HT1080 (cell line): ENCODE data around the gene UBE2R2. TPM values are rescaled to one million over a fixed set of nuclear protein-coding genes. Genes with fewer than 3 reads are reported as not detected.
"Not testable (repeated sequence)": the region's sequence is repeated elsewhere in the genome, so short reads cannot be mapped to it uniquely, and the experiment has no call there.

Source experiments
- DNase-seq: peaks from one replicate; pipeline ENCODE4 v3.0.0-alpha.2; 2015; ENCODE audit warnings: low read depth
- polyA plus RNA-seq, 2 experiments: library from polyadenylated mRNA; depleted of rRNA; stranded (reverse); fragments of >200 nt; gene quantifications; 2 replicates each; pipeline ENCODE4 v1.2.3, GENCODE V29; 2015
- total RNA-seq: library from RNA; depleted of rRNA; stranded (reverse); fragments of >200 nt; shearing (Covaris generic); gene quantifications from 2 replicates; pipeline ENCODE4 v1.2.3, GENCODE V29; 2014; rRNA removed

The UBE2R2 gene, protein sequence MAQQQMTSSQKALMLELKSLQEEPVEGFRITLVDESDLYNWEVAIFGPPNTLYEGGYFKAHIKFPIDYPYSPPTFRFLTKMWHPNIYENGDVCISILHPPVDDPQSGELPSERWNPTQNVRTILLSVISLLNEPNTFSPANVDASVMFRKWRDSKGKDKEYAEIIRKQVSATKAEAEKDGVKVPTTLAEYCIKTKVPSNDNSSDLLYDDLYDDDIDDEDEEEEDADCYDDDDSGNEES
- 15.9 and 25.7 TPM in 2 replicates for total RNA-seq
- 45.2 and 53.2 TPM in 2 replicates for polyA plus RNA-seq (2015; cell fraction: cytosol; rRNA removed)
- polyA plus RNA-seq (2015; cell fraction: nucleus; rRNA removed) = 28.4 and 29.9 TPM in 2 replicates

DNA sequence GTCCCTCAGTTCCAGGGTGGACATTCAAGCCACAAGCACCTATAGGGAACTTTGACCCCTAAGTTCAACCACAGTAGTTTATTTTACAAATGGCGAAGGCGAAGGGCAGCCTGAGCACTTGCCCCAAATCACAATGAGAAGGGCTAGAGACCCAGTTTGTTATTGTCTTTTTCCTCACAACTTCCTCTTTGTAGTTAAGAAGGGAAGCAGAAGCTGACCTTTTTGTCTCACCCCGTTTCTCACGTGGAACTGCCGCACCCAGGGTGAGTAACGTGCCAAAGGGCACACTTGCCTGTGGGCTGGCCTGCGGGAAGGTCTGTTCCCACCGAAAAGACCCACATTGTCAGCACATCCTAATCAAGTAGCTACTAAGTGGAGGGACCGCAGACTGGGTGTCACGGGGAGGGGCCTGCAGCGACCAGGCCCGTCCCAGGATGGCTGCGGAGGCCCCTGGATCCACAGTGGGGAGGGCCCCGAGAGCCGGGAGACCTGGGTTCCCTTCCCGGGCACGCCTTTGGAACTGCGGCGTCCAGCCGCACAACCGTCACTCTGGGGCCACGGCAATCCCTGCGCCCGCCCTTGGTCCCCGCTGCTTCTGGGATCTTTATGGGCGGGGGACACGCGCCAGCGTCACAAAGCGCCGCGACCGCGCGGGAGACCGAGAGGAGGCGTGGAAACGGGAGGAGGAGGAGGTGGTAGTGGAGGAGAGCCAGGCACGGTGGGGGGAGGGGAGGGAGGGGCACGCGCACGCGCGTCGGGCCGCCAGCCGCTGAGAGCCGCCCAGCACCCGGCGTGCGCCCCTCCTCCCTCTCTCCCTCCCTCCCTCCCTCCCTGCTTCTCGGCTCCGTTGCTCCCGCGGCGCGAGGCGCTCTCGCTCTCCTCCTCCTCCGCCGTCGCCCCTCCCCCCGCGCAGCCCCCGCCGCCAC lies at the start of gene UBE2R2:
Gene UBE2R2, plus strand, starts transcription at position 834 of the 926 bp plus-strand sequence. CDS start 598 bp downstream, outside the sequence.
- peak; percentile 88 for DNase-seq

DNA sequence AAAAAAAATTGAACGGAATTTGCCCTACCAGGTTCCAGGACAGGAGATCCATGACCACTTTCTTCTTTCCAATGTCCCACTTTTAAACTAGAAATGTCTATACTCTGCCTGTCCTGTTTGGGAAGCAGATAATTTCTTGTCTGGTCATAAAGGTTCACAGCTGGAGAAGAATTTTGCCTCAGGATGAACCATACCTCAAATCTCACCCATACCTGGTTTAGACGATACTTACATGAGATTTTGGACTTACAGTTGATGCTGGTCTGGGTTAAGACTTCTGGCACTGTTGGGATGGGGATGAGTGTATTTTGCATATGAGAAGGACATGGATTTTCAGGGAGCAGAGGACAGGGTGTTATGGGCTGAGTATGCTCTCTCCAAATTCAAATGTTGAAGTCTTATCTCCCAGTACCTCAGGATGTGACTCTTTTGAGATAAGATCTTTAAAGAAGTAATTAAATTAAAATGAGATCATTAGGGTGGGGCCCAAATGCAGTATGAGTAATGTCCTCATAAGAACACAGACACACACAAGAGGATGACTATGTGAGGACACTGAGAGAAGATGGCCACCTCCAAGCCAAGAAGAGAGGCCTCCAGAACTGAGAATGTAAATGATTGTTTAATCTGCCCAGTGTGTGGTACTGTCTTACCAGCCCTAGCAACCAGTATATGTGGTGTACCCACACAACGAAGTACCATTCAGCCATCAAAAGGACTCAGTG lies 46.6 kb upstream of the UBE2R2 start:
- peak; percentile 74 for DNase-seq

DNA sequence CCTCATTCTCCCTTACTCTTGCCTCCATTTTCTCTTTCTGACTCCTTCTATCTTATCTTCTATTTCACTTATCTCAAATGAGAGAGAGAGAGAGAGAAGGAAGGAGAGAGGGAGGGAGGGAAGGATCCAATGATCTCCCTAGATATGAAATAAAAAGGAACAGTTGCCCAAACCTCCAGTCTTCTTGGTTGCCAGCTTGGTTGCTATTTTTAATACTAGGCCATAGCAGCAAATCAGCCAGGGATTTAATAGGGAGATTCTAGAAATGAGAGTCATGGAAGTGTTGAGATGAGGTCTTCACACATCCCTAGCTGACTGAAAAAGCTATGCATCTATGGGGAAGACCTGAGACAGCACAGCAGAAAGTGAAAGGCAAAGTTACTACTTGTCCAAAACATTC lies 43.8 kb upstream of the UBE2R2 start:
- DNase-seq = not testable (repeated sequence)

GRCh38 chr9:33774074-33774659 lies 42.8 kb upstream of the UBE2R2 start:
- DNase-seq = not testable (repeated sequence)

- DNase-seq = no peak
Measured at GRCh38 chr9:33776578-33776977, 40.4 kb upstream of the UBE2R2 start.

DNA sequence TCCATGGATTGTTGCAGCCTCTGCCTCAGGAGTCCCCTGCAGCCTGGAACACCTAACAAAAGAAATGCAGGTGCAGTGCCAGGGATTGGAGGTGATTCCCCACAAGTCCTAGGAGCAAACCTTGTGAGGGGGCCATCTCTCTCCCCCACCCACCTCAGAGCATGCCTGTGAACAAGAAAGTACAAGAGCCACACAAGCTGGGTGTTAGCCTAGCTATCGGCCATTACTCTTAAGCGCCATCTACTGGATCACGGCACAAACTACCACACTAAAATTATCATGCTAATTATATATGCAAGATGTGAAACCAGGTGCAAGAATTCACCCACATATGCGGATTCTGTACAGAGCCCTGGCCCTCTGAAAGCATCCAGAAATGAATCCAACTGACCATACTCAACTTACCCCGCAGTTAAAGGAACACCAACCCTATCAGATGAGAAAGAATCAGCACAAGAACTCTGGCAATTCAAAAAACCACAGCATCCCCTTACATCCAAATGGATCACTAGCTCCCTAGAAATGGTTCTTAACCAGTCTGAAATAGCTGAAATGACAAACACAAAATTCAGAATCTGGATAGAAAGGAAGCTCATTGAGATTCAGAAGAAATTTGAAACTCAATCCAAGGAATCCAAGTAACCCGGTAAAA lies 38.1 kb upstream of the UBE2R2 start:
- peak; percentile 56 for DNase-seq

DNA sequence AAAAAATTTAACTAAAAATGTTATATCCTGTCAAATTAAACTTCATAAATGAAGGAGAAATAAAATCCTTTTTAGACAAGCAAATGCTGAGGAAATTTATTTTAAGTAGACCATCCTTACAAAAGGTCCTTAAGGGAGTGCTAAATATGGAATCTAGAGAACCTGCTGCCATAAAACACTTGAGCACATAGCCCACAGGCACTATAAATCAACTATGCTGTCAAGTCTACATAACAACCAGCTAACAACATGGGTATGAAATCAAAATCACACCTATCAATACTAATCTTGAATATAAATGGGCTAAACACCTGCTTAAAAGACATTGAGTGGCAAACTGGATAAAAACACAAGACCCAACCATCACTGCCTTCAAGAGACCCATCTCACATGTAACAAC lies 36.7 kb upstream of the UBE2R2 start:
- DNase-seq = no peak

GRCh38 chr9:33781736-33782135 lies 35.2 kb upstream of the UBE2R2 start:
- no peak for DNase-seq

GRCh38 chr9:33782395-33783152 lies 34.4 kb upstream of the UBE2R2 start:
- DNase-seq = peak; percentile 51

DNA sequence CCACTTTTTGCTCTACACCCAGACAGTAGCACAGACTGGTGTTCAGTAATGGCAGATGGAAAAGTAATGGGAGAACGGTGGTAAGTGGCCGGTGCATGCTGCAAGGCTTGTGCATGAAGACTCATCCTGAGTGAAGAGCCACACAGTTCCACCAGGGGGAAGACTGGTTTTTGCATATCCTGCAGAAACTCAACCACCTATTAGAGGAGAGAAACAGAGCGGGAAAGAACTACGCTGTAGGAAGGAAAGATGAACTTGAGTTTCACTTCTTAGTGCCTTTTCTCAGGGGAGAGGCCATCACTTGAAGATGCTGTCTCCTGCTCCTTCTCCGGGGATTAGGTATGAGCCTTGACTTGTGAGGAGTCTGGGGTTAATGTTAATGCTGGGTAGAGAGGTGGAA lies 31.0 kb upstream of the UBE2R2 start:
- no peak for DNase-seq

- no peak for DNase-seq
Measured at GRCh38 chr9:33786681-33787080, 30.3 kb upstream of the UBE2R2 start.

DNA sequence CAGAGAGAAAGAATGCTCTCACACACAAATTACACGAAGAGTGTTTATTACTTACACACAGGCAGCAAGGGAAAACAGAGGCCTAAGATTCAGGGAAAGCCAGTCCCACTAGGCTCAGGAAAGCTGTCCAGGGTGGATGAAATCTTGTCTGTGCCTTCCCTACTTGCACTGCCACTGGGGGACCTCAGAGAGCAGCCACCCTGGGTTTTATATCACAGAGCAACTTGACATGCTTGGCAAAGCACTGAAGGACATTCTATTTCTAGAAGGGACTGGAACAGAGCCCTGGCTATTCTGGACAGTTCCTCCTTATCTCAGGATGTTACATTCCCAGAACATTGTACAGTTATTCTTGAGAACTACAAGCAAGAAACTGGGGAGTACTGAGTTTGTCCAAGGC lies 29.1 kb upstream of the UBE2R2 start:
- no peak for DNase-seq

DNA sequence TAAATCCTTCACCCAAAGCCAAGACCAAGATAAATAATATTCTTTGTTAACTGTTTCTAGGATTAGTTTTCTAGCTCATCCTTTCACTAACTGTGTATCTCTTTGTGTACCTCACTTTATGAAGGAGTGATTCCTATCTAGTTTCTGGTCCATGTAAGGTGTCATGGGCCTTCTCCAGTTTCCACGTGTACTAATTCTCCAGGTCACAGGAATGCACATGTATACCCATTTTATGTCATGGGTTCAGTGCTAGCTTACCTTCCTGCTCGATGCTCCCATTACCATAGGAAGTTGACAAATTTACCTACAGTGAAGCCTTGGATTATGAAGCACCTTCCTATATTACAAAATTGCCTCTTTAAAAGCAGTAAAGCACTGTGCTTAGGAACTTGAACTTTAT lies 27.5 kb upstream of the UBE2R2 start:
- DNase-seq = not testable (repeated sequence)

- peak; percentile 79 for DNase-seq
Measured at GRCh38 chr9:33791117-33791516, 25.8 kb upstream of the UBE2R2 start.

GRCh38 chr9:33793496-33793895 lies 23.5 kb upstream of the UBE2R2 start:
- not testable (repeated sequence) for DNase-seq

GRCh38 chr9:33794560-33794959 lies 22.4 kb upstream of the UBE2R2 start:
- no peak for DNase-seq

- DNase-seq = no peak
Measured at GRCh38 chr9:33795281-33795680, 21.7 kb upstream of the UBE2R2 start, which contains the start of gene PRSS3. TSS of gene PRSS3 (plus strand) at chr9:33795561. CDS start at chr9:33795574, 13 bp downstream.

DNA sequence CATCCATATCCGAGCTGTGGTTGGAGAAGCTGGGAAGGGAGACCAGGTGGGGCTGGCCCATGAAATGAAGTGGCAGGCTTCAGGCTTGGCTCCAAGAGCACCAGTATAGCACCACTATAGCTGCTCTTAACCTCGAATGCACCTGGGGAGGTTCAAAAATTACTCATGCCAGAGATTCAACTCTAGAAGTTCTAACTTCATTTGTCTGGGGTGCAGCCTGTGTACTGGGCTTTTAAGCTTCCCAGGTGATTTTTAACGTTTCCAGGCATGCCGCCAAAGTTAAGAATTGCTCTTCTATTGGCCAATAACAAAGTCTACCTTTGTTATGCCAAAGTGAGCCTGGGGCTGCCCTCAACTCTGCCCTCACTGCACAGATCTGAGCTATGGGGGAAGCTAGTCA lies 21.1 kb upstream of the UBE2R2 start:
- DNase-seq = no peak

- not testable (repeated sequence) for DNase-seq
Measured at GRCh38 chr9:33796679-33797078, 20.3 kb upstream of the UBE2R2 start.

- DNase-seq = no peak
Measured at GRCh38 chr9:33797837-33798236, 19.1 kb upstream of the UBE2R2 start.
